Tibial nerve (tissue), 4 donors: ENCODE measurements around the gene CEP95. TPM values are rescaled to one million over a fixed set of nuclear protein-coding genes. Genes with fewer than 3 reads are reported as not detected.

ENCODE experiments used
- DNase-seq, 2 donors: peaks; one replicate each; pipeline ENCODE4 v3.0.0-alpha.2; 2019; ENCODE audit warnings: low spot score in 2 of 2
- H3K27ac ChIP-seq, 4 donors: fragments of 200-600 bp; sonication (generic) in 3 of 4; one replicate each; pipeline ENCODE4 v1.5.1; 2017 to 2019; ENCODE audit warnings: mild to moderate bottlenecking in 1 of 4
- H3K27me3 ChIP-seq, 2 donors: fragments of 200-600 bp; sonication (generic) in 1 of 2; one replicate each; pipeline versions ENCODE4 v1.5.1 to v1.6.0; 2017 to 2019
- H3K36me3 ChIP-seq, 3 donors: fragments of 200-600 bp; sonication (generic); one replicate each; pipeline ENCODE4 v1.5.1; 2018 to 2019
- H3K4me1 ChIP-seq, 4 donors: fragments of 200-600 bp; sonication (generic) in 3 of 4; one replicate each; pipeline ENCODE4 v1.5.1; 2017 to 2019
- H3K4me3 ChIP-seq, 4 donors: fragments of 200-600 bp; sonication (generic) in 3 of 4; one replicate each; pipeline ENCODE4 v1.5.1; 2017 to 2019; ENCODE audit warnings: mild to moderate bottlenecking in 1 of 4, moderate library complexity in 1 of 4
- H3K9me3 ChIP-seq, 4 donors: fragments of 200-600 bp; sonication (generic) in 3 of 4; one replicate each; pipeline ENCODE4 v1.5.1; 2017 to 2019
- EP300 ChIP-seq, 2 donors: sonication (generic); formaldehyde crosslinking; IDR thresholded peaks; one replicate each; pipeline ENCODE4 v1.6.1; 2017; ENCODE audit warnings: antibody characterized with exemption in 2 of 2, mild to moderate bottlenecking in 1 of 2
- POLR2A ChIP-seq, 2 donors: fragments of 450-650 bp; IDR thresholded peaks; one replicate each; pipeline ENCODE4 v1.6.1; 2017; ENCODE audit warnings: antibody characterized with exemption in 2 of 2, mild to moderate bottlenecking in 2 of 2, moderate library complexity in 2 of 2
- WGBS, 2 donors: methylation state at CpG; one replicate each; pipeline ENCODE4 v1.1.5; 2018; 5-methylcytosine and 5-hydroxymethylcytosine counted together
- total RNA-seq, 4 donors: library from RNA; depleted of rRNA; stranded (reverse); fragments of >200 nt; gene quantifications; one replicate each; pipeline ENCODE4 v1.1.0, GENCODE V29; 2016
- TF ChIP-seq, protein P1 (sequence below), 5 experiments: fragments of 200-600 bp in 3 of 5; fragments of 450-650 bp in 2 of 5; sonication (generic) in 3 of 5; IDR thresholded peaks; one replicate each; pipeline ENCODE4 v1.5.1; 2016 to 2019; ENCODE audit warnings: antibody characterized with exemption in 5 of 5, mild to moderate bottlenecking in 3 of 5, moderate library complexity in 2 of 5

The CEP95 gene
- total RNA-seq, 4 donors from 2014 or later, result 45.7 to 73.9 (median 59.3) TPM

DNA sequence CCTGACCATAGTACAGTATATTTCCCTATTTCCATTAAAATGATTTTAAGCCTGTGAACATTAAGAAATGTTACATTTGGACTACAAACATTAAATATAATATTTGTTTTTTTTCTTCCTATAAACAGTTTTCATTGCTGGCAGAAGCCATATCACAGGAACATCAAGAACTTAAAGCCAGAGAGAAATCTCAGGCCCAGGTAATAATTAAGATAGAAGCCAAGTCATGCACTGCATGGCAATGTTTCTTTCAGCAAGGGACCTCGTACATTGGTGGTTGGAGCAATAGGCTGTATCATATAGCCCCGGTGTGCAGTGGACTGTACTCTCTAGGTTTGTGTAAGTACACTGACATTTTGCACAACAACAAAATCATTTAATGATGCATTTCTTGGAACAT lies 30.1 kb downstream of the CEP95 start:
- Histone ChIP-seq H3K4me1 (no peaks in the 10 kb centered on the region), H3K27me3 (no peaks in the 10 kb centered on the region), H3K27ac (no peak overlapping the region), H3K9me3 (no peaks in the 10 kb centered on the region), H3K4me3 (no peak overlapping the region), H3K36me3 (peaks cover 2 to 98% (median 21%) of the 10 kb centered on the region in 3 donors)
- TF ChIP-seq POLR2A (IDR thresholded peaks at IDR 0.05), result no peak
- no peak for TF ChIP-seq EP300 (IDR thresholded peaks at IDR 0.05)
- TF ChIP-seq, protein P1, sequence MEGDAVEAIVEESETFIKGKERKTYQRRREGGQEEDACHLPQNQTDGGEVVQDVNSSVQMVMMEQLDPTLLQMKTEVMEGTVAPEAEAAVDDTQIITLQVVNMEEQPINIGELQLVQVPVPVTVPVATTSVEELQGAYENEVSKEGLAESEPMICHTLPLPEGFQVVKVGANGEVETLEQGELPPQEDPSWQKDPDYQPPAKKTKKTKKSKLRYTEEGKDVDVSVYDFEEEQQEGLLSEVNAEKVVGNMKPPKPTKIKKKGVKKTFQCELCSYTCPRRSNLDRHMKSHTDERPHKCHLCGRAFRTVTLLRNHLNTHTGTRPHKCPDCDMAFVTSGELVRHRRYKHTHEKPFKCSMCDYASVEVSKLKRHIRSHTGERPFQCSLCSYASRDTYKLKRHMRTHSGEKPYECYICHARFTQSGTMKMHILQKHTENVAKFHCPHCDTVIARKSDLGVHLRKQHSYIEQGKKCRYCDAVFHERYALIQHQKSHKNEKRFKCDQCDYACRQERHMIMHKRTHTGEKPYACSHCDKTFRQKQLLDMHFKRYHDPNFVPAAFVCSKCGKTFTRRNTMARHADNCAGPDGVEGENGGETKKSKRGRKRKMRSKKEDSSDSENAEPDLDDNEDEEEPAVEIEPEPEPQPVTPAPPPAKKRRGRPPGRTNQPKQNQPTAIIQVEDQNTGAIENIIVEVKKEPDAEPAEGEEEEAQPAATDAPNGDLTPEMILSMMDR (IDR thresholded peaks at IDR 0.05), result no peak
- 82 to 84% methylated on average over 2 of the region's 2 CpGs for WGBS, 2 donors
- DNase-seq, result no peak

DNA sequence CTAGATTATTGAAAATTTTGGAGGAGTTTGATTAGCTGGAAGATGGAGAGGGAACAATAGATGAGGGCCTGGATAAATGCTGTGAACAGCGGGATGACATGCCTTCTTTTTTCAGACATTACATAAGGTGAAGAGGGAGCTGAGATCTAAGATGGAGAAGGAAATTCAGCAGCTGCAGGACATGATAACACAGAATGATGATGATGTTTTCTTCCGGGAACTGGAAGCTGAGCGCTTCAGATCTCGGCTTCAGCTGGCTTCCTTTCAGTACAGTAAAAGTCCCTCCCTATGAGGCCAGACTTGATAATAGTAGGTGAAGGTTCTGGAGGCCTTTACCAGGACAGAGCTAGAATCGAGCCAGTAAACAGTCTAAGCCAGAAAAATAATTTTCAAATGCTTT lies 30.7 kb downstream of the CEP95 start:
- WGBS, 2 donors, result 71 to 74% methylated on average over 5 of the region's 5 CpGs
- TF ChIP-seq EP300 (IDR thresholded peaks at IDR 0.05), result no peak
- no peak for TF ChIP-seq POLR2A (IDR thresholded peaks at IDR 0.05)
- TF ChIP-seq, protein P1 (IDR thresholded peaks at IDR 0.05), result no peak
- H3K27me3 ChIP-seq, result no peaks in the 10 kb centered on the region
- no peak overlapping the region for H3K27ac ChIP-seq
- no peaks in the 10 kb centered on the region for H3K4me1 ChIP-seq
- H3K9me3 ChIP-seq, result no peaks in the 10 kb centered on the region
- no peak for DNase-seq
- H3K36me3 ChIP-seq, result peaks cover 2 to 97% (median 15%) of the 10 kb centered on the region in 3 donors
- H3K4me3 ChIP-seq, result no peak overlapping the region

DNA sequence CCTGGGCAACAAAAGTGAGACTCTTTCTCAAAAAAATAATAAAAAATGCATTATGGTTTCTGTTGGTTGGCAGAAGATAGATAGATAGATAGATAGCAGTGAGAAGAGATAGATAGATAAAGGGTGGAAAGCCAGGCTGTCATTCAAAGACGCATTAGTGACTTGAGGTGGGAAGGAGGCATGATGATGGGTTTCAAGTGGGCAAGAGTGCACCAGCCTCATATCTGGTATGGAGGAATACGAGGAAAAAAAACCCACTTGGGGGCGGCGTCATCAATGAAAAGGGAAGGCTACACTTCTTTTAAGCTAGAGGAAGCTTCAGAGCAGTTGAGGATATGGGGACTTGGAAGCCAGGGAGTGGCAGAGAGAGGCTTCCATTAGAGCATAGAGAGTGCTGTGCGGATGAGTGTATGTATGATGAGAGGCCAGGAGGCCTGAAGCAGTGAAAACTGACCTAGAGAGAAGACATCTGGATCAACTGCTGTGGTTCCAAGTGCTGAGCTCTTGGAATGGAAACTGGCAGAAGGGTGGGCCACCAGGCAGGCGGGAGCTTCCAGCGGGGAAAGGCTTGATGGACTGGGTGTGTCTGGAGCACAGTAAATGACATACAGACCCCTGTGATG lies 31.8 kb downstream of the CEP95 start:
- H3K9me3 ChIP-seq, result no peaks in the 10 kb centered on the region
- no peak for DNase-seq
- no peak overlapping the region for H3K4me3 ChIP-seq
- peaks cover 0 to 87% (median 6%) of the 10 kb centered on the region in 3 donors for H3K36me3 ChIP-seq
- no peak overlapping the region for H3K27ac ChIP-seq
- H3K4me1 ChIP-seq, result no peaks in the 10 kb centered on the region
- 77 to 85% methylated on average over 7 of the region's 7 CpGs for WGBS, 2 donors
- H3K27me3 ChIP-seq, result no peaks in the 10 kb centered on the region
- TF ChIP-seq EP300 (IDR thresholded peaks at IDR 0.05) (no peak), POLR2A (IDR thresholded peaks at IDR 0.05) (no peak)
- TF ChIP-seq, protein P1 (IDR thresholded peaks at IDR 0.05), result no peak

DNA sequence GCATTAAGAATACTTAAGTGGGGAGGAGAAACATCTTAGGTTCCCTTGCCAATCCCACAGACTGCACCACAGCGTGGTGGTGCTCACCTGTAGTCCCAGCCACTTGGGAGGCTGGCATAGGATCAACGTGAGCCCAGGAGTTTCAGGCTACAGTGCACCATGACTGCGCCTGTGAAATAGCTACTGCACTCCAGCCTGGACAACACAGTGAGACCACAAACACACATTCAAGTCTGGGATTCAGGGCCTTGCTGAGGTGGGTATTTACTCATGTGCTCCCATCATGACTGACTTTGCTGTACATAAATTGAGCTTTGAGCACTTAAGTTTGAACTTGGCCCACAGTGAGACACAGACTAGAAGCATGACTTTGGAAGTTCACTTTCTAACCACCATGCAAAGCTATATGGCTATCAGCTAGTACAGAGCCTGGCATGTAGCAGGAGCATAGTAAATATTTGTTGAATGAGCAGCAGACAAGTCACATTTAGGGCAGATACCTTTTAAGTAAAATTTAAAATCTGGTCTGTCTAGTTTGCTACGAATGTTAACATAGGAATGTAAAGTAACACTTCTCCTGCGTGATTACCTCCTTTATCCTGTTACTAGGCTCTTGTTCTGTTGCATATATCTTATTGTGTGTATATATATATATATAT lies 33.5 kb downstream of the CEP95 start:
- Histone ChIP-seq H3K4me1 (no peaks in the 10 kb centered on the region), H3K36me3 (peaks cover 0 to 81% (median 5%) of the 10 kb centered on the region in 3 donors), H3K27ac (no peak overlapping the region), H3K4me3 (no peak overlapping the region), H3K27me3 (no peaks in the 10 kb centered on the region), H3K9me3 (no peaks in the 10 kb centered on the region)
- no peak for DNase-seq
- 92 to 97% methylated on average over 5 of the region's 5 CpGs for WGBS, 2 donors
- no peak for TF ChIP-seq EP300 (IDR thresholded peaks at IDR 0.05)
- TF ChIP-seq, protein P1 (IDR thresholded peaks at IDR 0.05), result no peak
- no peak for TF ChIP-seq POLR2A (IDR thresholded peaks at IDR 0.05)

DNA sequence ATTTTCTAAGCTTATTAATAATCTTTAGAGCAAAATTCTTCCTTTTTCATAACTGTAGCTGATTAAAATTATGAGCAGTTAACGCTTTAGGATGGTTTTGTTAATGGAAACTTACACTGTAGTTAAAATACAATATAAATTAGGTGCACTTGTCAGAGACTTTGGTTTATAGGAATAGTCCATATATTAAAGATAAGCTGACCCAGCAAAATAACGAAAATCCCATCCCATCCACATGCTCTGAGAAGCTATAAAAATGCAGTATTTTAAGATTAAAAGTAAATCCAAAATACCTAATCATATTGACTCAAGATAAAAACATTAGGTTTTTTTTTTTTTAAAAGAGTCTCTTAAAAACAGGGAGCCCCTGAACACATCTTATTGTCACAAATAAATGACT lies 38.0 kb downstream of the CEP95 start:
- no peak for DNase-seq
- Histone ChIP-seq H3K27ac (no peak overlapping the region), H3K4me3 (no peak overlapping the region), H3K36me3 (peaks cover 0 to 68% (median 0%) of the 10 kb centered on the region in 3 donors), H3K27me3 (no peaks in the 10 kb centered on the region), H3K4me1 (no peaks in the 10 kb centered on the region), H3K9me3 (no peaks in the 10 kb centered on the region)
- WGBS, 2 donors, result 92 to 95% methylated on average over 2 of the region's 2 CpGs
- TF ChIP-seq POLR2A (IDR thresholded peaks at IDR 0.05) (no peak), EP300 (IDR thresholded peaks at IDR 0.05) (no peak)
- TF ChIP-seq, protein P1 (IDR thresholded peaks at IDR 0.05), result no peak
